Middle frontal gyrus (tissue), 1 donor: ENCODE data around the gene NFKBIE.
"Not testable (repeated sequence)": the region's sequence is repeated elsewhere in the genome, so short reads cannot be mapped to it uniquely, and the experiment has no call there.

Source experiments
- DNase-seq: peaks from one replicate; pipeline ENCODE4 v3.0.0-alpha.2; 2015; ENCODE audit warnings: low spot score; ENCODE audit errors: extremely low spot score

The NFKBIE gene

DNA sequence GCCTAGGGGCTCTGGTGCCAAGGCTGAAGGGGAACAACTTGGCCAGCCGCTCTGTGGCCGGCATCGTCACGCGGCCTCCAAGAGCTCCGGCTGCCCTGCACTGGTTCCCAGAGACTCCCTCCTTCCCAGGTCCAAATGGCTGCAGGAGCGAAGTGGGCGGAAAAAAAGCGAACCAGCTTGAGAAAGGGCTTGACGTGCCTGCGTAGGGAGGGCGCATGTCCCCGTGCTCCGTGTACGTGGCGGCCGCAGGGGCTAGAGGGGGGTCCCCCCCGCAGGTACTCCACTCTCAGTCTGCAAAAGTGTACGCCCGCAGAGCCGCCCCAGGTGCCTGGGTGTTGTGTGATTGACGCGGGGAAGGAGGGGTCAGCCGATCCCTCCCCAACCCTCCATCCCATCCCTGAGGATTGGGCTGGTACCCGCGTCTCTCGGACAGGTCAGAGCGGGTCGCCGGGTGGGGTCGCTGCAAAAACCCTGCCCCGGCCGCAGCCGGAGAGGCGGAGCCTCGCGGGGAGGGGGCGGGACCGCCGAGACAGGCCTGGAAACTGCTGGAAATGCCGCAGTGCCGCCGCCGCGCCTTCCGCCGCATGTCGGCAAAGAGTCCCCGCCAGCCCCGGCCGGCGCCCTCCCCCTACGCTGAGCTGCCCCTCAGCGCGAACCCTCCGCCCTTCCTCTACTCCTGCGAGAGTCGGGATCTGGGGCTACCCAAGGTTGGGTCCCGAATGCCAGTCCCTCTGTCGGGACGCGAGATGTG is 19.3 kb downstream of the NFKBIE start:
- DNase-seq = peak; percentile 74

DNA sequence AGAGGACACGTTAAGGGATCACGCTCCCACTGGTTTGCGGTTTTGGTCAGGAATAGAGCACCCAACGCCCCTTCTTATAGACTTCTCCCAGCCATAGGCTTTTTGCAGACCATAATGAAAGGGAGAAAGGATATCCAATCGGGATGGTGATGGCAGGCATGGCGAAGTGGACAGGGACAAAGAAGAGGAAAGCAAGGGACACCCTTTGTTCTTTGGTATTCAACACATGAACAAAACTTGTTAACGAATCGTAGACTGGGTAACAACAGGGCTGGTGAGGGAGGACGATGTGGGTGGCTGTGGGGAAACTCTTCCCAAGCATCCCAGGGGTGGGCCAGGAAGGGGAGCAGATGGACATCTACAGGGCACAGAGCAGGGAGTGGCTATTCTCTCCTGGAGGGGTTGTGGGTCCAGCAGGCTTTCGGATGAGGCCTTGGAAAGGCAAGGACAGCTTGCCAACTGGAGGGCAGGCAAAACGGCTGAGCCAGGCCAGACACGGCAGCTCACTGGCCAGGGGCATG is 19.9 kb downstream of the NFKBIE start:
- DNase-seq = no peak

DNA sequence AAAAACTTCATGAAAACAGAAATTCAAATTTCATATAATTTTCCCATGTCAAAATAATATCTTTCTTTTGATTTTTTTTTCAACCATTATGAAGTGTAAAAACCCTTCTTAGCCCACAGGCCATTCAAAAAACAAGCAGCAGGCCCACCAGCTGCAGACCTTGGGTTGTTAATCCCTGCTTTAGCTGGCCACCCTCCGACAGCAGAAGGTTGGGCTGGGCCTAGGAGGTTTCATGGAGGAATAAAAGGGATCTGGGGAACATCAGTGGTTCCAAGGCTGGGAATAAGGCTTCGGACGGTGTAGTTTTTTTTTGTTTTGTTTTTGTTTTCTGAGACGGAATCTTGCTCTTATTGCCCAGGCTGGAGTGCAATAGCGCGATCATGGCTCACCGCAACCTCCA is 22.0 kb downstream of the NFKBIE start:
- DNase-seq = no peak

DNA sequence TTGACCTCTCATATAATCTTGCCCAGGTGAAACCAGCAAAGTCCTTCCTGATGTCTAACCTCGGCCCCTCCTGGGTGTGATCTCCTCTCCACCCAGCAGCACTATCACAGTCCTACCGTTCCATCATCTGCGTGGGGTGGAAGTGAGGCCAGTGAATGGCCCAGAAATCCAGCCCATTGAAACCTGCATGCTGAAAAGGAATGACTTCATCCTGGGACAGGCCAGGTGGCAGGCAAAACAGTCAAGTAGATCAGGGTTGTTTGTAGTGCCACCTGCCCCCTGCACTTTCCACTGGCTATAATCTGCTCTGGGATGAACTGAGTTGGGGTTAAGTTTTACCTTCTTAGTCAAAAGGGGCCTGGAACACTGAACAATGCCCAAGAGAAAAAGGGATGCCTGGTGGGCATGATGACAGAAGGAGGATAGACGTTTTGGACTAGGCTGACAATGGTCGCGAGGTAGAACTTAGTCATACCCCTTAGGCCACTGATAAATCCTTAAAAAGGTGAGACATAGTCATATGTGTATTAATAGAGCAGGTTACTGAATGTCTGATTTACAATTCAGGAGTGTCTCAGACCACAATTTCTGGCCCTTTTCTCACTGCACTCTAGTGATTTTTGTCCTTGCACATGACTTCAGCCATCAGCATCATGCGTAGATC is 26.5 kb downstream of the NFKBIE start:
- no peak for DNase-seq

DNA sequence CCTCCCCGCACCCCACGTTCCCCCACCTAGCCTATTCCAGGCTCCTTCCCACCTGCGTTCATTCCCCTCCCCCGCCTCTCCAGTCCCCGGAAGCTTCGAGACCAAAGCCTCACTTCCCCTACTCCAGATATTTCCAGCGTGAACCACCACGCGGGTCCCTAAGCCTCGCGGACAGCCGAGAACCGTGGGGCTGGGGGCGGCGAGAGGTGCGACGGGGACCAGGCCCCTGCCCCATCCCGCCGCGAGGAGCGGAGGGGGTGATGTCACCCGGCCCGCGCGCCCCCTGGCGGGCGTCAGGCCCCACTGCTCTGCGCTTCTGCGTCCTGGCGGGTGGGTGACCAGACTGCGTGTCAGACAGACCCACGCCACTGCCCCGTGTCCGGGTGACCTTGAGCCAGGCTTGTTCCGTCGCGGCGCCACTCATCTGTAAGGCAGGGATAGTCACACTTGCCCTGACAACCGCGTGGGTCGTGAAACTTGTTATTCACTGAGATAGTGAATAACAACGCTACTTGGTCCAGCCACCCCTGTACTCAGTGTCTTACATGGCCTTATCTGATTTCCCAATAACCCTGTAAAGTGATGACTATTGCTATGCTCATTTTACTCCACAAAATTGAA is 27.4 kb downstream of the NFKBIE start:
- peak; percentile 65 for DNase-seq

DNA sequence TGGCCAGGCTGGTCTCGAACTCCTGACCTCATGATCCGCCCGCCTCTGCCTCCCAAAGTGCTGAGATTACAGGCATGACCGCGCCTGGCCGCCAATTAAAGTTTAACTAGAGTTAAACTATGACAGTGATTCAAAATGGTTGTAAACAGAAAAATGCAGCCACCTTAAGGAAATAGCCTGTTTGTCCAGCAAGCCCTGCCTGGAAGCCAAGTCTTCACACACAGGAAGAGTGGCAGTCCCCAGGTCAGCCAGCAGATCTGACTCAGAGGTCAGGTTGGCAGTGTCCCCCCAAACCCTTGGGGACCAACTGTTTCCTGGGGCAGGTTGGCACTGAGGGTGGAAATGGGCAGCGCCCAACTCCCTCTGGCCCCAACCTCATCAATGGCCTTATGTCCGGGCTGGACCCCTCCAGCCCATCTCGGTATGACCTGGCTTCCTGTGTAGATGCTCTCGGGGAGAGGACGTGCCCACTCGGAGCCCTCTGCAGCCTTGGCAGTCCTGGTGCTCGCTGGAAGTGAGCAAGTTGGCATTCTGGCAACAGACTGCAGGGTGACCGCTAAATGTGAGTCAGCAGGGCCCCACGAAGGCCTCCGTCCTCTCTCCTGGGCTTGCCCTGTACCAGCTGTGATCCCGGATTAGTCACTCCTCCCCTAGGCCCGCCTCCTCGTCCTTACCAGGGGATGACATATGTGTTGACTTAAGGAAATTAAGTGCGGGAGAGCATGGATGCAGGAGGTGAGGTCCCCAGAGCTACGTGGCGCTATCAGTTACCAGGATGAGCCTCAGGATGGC is 28.1 kb downstream of the NFKBIE start:
- no peak for DNase-seq

DNA sequence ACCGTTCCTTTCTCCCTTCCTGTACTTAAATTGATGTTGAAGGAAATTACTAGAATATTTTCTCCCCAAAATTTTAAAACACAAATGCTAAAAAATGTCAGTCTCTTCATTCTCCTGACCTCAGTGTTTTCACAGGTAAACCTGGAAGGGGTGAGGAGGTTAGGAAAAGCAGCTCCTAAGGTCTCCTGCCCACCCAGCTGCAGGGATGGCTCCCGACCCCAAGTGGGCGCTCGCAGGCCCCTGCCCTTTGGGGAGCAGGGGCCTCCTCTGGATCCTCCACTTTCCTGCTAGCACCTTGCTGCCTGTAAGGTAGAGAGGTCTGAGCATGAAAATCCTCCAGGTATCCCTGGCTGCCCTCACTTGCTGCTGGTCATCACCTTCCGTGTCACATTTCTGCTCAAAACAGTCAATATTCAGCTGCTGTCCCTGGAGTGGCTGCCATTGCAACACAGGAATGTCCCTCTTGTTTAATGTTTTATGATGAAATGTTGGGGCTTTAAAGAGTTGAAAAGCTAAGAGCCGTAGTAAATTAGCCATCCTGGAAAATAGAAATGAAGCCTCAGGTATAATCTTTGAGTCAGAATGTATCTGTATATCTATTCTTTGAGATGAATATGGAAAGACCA is 29.3 kb downstream of the NFKBIE start:
- no peak for DNase-seq

DNA sequence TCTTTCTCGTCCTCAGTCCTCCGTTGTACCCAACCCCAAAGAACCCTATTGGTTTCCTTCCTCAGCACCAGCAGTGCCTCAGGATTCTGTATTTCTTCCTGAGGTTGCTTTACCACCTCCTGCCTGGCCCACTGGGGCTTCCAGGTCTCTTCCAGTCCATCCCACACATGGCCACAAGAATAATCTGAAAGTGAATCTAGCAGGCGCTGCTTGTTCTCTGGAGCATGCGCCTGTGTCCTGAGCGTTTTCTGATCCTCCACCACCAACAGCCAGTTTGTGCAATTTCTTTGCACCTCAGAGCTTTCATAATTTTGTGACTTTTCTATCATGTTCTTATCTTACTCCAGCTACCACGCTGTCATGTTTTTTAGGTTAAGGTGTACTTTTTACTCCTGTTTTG is 30.1 kb downstream of the NFKBIE start:
- no peak for DNase-seq

DNA sequence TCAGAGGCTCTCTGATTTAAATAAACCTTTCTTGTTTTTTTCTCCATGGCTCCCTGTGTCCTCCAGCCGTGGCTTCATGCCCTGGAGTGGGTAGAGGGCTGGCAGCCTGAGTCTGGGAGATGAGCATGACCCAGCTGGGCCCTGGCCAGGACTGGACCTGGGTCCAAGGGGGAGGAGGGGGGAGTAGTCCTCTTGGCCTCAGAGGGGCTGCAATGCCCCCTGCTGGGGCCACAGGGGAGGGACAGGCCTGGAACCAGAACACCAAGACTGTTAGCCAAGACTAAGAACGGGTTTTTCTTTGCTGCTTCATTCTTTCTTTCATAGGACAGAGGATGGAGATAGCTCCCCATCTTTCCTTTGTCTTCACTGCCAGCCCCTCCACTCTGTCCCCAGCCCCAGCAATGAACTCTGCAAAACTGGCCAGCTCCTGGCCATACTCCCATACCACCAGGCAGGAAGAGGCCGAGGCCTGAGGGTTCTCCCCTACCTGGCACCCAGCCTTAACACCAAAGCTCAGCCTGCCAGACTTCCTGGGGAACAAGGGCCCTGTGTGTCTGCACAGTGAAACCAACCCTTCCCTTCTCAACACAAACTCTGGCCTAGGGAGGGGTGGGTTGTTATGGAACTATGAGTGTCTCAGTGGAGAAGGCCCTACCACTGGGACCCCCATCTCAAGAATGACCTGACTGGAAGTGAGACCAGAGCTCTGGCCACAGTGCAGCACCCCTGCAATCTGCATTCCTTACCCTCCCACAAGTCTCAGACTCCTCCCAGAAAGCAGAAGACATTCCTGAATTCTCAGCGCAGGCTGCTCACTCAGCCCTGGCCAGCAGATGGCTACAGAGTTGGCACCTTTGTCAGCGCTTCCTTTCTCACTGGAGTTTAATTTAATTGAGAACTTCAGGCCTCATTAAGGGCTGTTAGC is 31.0 kb downstream of the NFKBIE start:
- DNase-seq = peak; percentile 73

DNA sequence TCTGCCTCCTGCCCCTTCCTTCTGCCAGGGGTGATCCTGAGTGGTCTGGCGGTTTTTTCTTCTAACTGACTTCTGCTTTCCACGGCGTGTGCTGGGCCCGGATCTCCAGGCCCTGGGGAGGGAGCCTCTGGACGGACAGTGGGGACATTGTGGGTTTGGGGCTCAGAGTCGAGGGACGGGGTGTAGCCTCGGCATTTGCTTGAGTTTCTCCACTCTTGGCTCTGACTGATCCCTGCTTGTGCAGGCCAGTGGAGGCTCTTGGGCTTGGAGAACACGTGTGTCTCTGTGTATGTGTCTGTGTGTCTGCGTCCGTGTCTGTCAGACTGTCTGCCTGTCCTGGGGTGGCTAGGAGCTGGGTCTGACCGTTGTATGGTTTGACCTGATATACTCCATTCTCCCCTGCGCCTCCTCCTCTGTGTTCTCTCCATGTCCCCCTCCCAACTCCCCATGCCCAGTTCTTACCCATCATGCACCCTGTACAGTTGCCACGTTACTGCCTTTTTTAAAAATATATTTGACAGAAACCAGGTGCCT is 31.7 kb downstream of the NFKBIE start:
- no peak for DNase-seq

DNA sequence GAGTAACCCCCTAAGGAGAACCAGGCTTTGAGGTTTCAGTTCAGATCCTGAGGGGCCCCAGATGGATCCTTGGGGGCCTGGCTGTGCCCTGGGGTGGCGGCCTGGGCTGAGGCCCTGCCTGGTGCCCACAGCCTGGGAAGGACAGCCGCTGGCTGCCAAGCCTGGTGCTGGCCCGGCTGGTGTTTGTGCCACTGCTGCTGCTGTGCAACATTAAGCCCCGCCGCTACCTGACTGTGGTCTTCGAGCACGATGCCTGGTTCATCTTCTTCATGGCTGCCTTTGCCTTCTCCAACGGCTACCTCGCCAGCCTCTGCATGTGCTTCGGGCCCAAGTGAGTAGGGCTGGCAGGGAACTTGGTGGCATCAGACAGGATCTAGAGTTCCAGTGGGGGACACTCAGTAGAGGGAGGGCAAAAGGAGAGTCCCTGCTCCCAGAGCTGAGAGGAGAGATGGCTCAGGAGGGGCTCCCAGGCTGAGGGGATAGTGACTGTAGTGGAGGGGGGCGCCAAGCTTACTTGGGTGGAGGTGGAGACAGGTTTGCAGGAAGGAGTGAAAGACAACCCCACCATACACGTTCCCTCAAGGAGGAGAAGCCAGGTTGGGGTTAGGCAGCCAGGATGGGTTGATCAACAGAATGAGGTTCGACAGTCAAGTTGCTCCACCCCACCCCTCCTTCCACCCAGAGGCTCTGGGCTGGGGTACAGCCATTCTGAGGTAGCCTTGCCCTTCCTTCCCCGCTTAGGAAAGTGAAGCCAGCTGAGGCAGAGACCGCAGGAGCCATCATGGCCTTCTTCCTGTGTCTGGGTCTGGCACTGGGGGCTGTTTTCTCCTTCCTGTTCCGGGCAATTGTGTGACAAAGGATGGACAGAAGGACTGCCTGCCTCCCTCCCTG is 32.4 kb downstream of the NFKBIE start:
- no peak for DNase-seq

DNA sequence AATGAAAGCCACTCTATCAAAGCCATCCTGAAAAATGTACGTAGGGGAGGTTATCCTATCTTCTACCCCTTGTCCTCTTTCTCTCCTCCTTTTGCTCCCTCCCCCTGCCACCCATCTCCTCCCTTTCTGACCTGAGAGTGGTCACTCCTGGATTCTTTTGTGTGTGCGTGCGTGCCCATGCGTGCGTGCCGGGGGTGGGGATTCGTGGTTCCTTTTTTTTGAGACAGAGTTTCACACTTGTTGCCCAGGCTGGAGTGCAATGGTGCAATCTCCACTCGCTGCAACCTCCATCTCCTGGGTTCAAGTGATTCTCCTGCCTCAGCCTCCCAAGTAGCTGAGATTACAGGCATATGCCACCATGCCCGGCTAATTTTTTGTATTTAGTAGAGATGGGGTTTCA is 33.9 kb downstream of the NFKBIE start:
- not testable (repeated sequence) for DNase-seq

DNA sequence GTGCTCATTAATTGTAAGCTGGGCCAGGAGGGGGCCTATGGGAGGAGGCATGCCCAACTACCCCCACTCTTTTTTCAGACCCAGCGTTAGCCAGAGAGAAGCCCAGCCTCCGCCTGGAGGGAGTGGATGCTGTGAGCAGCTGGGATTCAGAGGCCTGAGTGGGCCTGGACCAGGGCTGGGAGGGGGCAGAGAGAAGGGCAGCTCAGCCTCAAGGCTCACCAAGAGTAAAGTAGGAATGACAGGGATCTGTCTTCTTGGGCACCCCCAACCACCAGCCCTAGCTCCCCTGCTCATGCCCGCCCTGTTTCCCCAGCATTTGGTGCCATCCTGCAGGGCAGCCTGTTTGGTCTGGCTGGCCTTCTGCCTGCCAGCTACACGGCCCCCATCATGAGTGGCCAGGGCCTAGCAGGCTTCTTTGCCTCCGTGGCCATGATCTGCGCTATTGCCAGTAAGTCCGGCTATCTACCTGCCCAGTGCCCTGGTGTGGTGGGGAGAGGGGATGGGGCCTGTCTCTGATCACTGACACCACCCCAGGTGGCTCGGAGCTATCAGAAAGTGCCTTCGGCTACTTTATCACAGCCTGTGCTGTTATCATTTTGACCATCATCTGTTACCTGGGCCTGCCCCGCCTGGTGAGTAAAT is 35.2 kb downstream of the NFKBIE start:
- no peak for DNase-seq

DNA sequence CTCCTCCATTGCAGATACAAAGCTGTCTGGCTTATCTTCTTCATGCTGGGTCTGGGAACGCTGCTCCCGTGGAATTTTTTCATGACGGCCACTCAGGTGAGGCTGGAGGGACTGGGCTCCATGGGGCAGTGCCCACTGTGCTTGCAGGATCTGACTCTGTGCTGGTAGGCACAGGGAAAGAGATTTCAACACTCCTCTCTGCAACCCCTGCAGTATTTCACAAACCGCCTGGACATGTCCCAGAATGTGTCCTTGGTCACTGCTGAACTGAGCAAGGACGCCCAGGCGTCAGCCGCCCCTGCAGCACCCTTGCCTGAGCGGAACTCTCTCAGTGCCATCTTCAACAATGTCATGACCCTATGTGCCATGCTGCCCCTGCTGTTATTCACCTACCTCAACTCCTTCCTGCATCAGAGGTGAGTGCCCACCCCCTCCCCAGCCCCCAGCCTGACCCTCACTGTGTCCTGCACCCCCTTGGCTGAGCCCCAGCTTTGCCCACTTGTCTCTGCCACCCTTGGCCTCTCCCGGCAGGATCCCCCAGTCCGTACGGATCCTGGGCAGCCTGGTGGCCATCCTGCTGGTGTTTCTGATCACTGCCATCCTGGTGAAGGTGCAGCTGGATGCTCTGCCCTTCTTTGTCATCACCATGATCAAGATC is 35.8 kb downstream of the NFKBIE start:
- no peak for DNase-seq

DNA sequence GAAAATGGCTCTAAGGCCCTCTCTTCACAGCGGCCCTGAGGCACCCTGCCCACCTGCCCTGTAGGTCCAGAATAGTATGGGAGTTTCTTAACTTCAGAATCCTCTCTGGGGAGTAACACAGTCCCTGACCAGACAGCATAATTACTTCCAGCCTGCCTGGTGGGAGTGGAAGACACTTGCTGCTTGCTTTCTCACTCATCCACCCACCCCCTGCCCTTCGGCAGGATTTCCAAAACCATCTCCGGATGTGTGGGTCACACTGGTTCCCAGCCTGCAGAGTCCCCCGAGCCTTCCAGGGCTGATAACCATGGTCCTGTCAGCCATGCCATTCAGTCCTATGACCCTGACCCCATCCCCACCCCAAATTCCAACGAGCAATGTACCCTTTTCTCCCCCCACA is 36.5 kb downstream of the NFKBIE start:
- DNase-seq = no peak

DNA sequence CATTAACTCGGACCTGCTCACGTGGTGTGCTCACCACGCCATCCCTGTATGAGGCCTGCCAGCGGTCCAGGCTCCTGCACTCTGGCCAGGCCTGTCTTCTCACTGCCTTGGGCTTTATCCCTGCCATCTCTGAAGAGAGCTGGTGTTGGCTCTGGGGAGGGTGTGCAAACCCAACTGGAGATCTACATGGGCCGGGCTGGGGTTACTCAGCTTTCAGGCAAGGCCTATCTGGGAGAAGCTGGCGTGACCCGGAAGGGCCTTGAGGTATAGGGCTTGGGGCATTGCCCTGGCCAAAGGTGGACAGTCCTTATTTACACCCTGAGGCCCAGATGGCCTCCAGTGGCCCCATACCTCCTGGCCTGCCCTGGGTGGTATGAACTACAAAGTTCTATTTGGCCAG is 36.9 kb downstream of the NFKBIE start:
- no peak for DNase-seq

DNA sequence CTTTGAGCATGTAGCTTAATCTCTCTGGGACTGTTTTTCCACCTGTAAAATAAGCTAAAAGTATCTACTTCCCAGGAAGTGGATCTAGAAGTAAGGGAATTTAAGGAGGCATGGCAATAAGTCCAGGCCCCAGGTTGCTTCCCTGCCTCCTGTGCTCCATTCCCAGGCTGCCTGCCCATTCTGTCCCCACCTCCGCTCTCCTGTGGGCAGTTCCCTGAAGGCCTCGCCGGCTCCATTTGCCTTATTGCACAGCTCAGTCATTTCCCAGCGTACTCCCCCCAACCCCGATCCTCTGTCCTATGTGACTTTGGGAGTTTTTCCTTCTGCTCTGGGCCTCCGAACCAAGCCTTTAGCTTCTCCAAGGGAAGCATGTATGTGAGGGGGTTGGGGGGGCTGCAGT is 37.3 kb downstream of the NFKBIE start:
- no peak for DNase-seq
